HepG2 (cell line): ENCODE measurements around the gene FFAR2. TPM values are rescaled to one million over a fixed set of nuclear protein-coding genes. Genes with fewer than 3 reads are reported as not detected.
A peak's percentile ranks its signal among the peaks of the same experiment; 100 is the strongest.

Experiments
- ATAC-seq: fragments of 200-7000 bp; cut with Tn5 transposase; 3 replicates; pipeline ENCODE4 v1.9.1; 2020; ENCODE audit warnings: mild to moderate bottlenecking, moderate library complexity
- BruUV-seq: library from RNA; stranded (reverse); fragments of 400-500 nt; replicated peaks from 2 replicates; lab custom pipeline; 2021; lab: Mats Ljungman, UMichigan
- CTCF ChIA-PET: fragments of 300-600 bp; formaldehyde crosslinking; extraction: SDS; loops from one replicate; lab custom pipeline; 2021; ENCODE audit warnings: low total read pairs, inconsistent platforms, low intra/inter-chr PET ratio; lab: Yijun Ruan, JAX
- POLR2A ChIA-PET: fragments of 350-600 bp; sonication (Branson Sonifier 250); formaldehyde crosslinking; loops from one replicate; lab custom pipeline; 2020; ENCODE audit warnings: antibody characterized with exemption, inconsistent platforms; lab: Yijun Ruan, JAX
- DNase-seq: peaks from one replicate; pipeline ENCODE4 v3.0.0-alpha.2; 2015; ENCODE audit warnings: low spot score
- FAIRE-seq: peaks from 3 replicates; lab custom pipeline; 2011; peaks lifted over from hg19 to GRCh38; lab: Jason Lieb, UNC
- H2AFZ ChIP-seq: one replicate; pipeline ENCODE4 v1.6.1; 2011; ENCODE audit warnings: low read length, inconsistent platforms
- H3K27ac ChIP-seq: fragments of 300-600 bp; 3 replicates; pipeline ENCODE4 v1.8.0; 2011; ENCODE audit warnings: mixed run types, mild to moderate bottlenecking, mixed read lengths, low read length, inconsistent platforms; ENCODE audit not compliant: insufficient read depth; ENCODE audit errors: extremely low read length
- H3K27me3 ChIP-seq, 2 experiments: fragments of 200-600 bp in 1 of 2; 2 replicates in 1 of 2; 3 replicates in 1 of 2; pipeline versions ENCODE4 v1.6.0 to v1.8.0; 2011; ENCODE audit warnings: low read length in 2 of 2, mild to moderate bottlenecking in 2 of 2, moderate library complexity in 2 of 2, inconsistent platforms in 1 of 2; ENCODE audit not compliant: insufficient read depth in 2 of 2, control insufficient read depth in 1 of 2
- H3K36me3 ChIP-seq, 2 experiments: fragments of 200-600 bp in 1 of 2; replicated peaks in 1 of 2; 2 replicates in 1 of 2; 3 replicates in 1 of 2; pipeline versions ENCODE4 v1.5.1 to v1.8.0; 2011; ENCODE audit warnings: low read length in 2 of 2, inconsistent platforms in 1 of 2; ENCODE audit not compliant: insufficient read depth in 2 of 2, control insufficient read depth in 1 of 2
- H3K4me1 ChIP-seq: 2 replicates; pipeline ENCODE4 v1.5.1; 2012; ENCODE audit warnings: low read length, inconsistent platforms; ENCODE audit not compliant: insufficient read depth
- H3K4me2 ChIP-seq: 2 replicates; pipeline ENCODE4 v1.6.0; 2011; ENCODE audit warnings: low read depth, low read length, inconsistent platforms
- H3K4me3 ChIP-seq, 3 experiments: fragments of 200-600 bp in 1 of 3; sonication (generic), shearing (Covaris generic) in 1 of 3; replicated peaks in 1 of 3; 2 replicates each; pipeline ENCODE4 v1.5.1; 2011 to 2016; ENCODE audit warnings: low read length in 3 of 3, inconsistent platforms in 2 of 3, low read depth in 2 of 3, mild to moderate bottlenecking in 2 of 3, control low read depth in 1 of 3, mixed read lengths in 1 of 3; ENCODE audit not compliant: insufficient read depth in 1 of 3
- H3K79me2 ChIP-seq: one replicate; pipeline ENCODE4 v1.6.1; 2011; ENCODE audit warnings: low read length, inconsistent platforms; ENCODE audit not compliant: insufficient read depth
- H3K9ac ChIP-seq: 2 replicates; pipeline ENCODE4 v1.6.0; 2011; ENCODE audit warnings: mild to moderate bottlenecking, low read depth, low read length, inconsistent platforms; ENCODE audit not compliant: insufficient read depth
- H3K9me3 ChIP-seq: 2 replicates; pipeline ENCODE4 v1.5.1; 2012; ENCODE audit warnings: mild to moderate bottlenecking, low read length
- H4K20me1 ChIP-seq: 2 replicates; pipeline ENCODE4 v1.6.0; 2011; ENCODE audit warnings: inconsistent platforms, mild to moderate bottlenecking, low read length, moderate library complexity; ENCODE audit not compliant: insufficient read depth
- FOXA3 ChIP-seq: IDR thresholded peaks from 2 replicates; pipeline ENCODE4 v1.6.1; 2016; ENCODE audit warnings: missing genetic modification reagents, missing compliant biosample characterization
- MIXL1 ChIP-seq: IDR thresholded peaks from 2 replicates; pipeline ENCODE4 v1.6.1; 2016
- NPAS2 ChIP-seq: sonication (generic); formaldehyde crosslinking; IDR thresholded peaks from 2 replicates; pipeline ENCODE4 v1.8.0; 2022; ENCODE audit warnings: mild to moderate bottlenecking, missing genetic modification reagents, borderline replicate concordance
- NR2F6 ChIP-seq, 2 experiments: IDR thresholded peaks; 2 replicates each; pipeline ENCODE4 v1.6.1; 2016; ENCODE audit warnings: antibody characterized with exemption in 1 of 2, mild to moderate bottlenecking in 1 of 2
- RFX3 ChIP-seq: IDR thresholded peaks from 2 replicates; pipeline ENCODE4 v1.6.1; 2016; ENCODE audit warnings: missing biosample characterization, missing genetic modification reagents
- SRSF1 ChIP-seq: fragments of 200-400 bp; formaldehyde crosslinking; optimal IDR thresholded peaks from 2 replicates; pipeline ENCODE3; 2017; ENCODE audit warnings: mild to moderate bottlenecking, low read depth, low read length, moderate library complexity
- ZNF101 ChIP-seq: sonication (generic); formaldehyde crosslinking; IDR thresholded peaks from 2 replicates; pipeline ENCODE4 v1.4.0; 2020; ENCODE audit warnings: mild to moderate bottlenecking, low read depth, missing genetic modification reagents, borderline replicate concordance
- ZNF256 ChIP-seq: sonication (generic); formaldehyde crosslinking; conservative IDR thresholded peaks from 2 replicates; pipeline ENCODE4 v1.4.0; 2020; ENCODE audit warnings: missing genetic modification reagents
- ZNF3 ChIP-seq: IDR thresholded peaks from 2 replicates; pipeline ENCODE4 v1.7.0; 2017; ENCODE audit warnings: inconsistent platforms
- ZNF850 ChIP-seq: sonication (generic); formaldehyde crosslinking; conservative IDR thresholded peaks from 2 replicates; pipeline ENCODE4 v1.9.0; 2021; ENCODE audit warnings: mild to moderate bottlenecking, missing genetic modification reagents
- ZSCAN22 ChIP-seq: sonication (generic); formaldehyde crosslinking; IDR thresholded peaks from 2 replicates; pipeline ENCODE4 v1.4.0; 2020; ENCODE audit warnings: mild to moderate bottlenecking, missing genetic modification reagents
- WGBS: methylation state at CpG from one replicate; pipeline ENCODE4 v1.1.6; 2017; ENCODE audit warnings: low lambda C conversion rate; 5-methylcytosine and 5-hydroxymethylcytosine counted together
- in situ Hi-C: cut with HindIII; loops from 2 replicates; pipeline ENCODE4 v1.10.0; 2017; ENCODE audit warnings: low pct_unique_long_range_greater_than_20kb; ENCODE audit not compliant: extremely low pct_ligation_motif_present
- intact Hi-C: fragments of 100-400 bp; cut with micrococcal nuclease; formaldehyde crosslinking; loops from one replicate; pipeline ENCODE4 v1.10.0; 2022; ENCODE audit not compliant: unreplicated experiment
- polyA plus RNA-seq, 8 experiments: library from polyadenylated mRNA; depleted of rRNA in 3 of 8; stranded (reverse) in 7 of 8; unstranded in 1 of 8; fragments of >200 nt; fragmentation: Illumina TruSeq in 4 of 8; extraction: Trizol in 4 of 8; gene quantifications; 2 replicates each; pipeline versions ENCODE4 v1.2.1 to v1.2.3, GENCODE V29; 2011 to 2016; ENCODE audit warnings: low read depth in 4 of 8, missing spikeins in 1 of 8, mixed read lengths in 1 of 8; ENCODE audit not compliant: insufficient read depth in 1 of 8
- total RNA-seq, 5 experiments: library from RNA; depleted of rRNA; stranded (reverse); fragments of >200 nt; fragmentation: Illumina TruSeq; extraction: Trizol; gene quantifications; 2 replicates each; pipeline ENCODE4 v1.2.3, GENCODE V29; 2016; ENCODE audit warnings: low read depth in 1 of 5
- TF ChIP-seq, protein P1 (sequence below): sonication (generic); formaldehyde crosslinking; IDR thresholded peaks from 2 replicates; pipeline ENCODE4 v1.4.0; 2020; ENCODE audit warnings: mild to moderate bottlenecking, missing genetic modification reagents

The FFAR2 gene
- total and polyA plus RNA-seq, 2 of the 13 experiments (the other 11 are each of a cell fraction or from before 2014, with no cell fraction given) = 0.12 TPM; not detected in 1

DNA sequence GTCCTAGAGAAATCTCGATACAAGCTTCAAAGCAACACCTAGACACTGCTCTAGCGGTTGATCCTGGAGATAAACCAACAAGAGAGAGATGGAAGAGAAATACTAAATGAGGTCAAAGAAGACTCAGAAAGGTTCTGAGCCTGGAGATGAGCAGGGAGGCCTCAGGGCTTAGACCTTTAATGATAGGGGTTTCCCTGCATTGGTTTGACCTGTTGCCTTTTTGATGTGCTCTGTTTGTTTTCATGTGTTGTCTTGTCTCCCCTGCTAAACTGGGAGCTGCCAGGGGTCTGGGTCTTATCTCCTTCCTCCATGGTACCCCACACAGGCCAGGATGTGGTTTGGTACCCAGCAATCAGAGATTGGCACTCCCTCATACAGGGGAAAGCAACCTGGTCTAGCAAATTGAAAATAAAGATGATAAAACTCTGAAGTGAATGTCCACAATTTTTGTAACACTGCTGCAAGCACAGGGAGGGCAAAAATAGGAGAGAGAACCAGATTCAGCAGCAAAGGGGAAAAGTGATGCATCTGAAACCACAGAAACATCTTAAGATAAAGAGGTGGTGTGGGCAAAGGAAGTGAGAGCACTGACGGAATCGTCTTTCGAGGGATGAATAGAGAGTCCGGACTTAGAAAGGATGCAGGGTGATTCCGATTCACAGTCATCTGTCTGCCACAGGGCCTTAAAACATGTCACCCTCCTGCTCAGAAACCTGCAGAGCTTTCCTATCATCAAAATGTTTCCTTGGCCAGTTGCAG lies 3.5 kb downstream of the FFAR2 start (continued):
- TF ChIP-seq, protein P1, sequence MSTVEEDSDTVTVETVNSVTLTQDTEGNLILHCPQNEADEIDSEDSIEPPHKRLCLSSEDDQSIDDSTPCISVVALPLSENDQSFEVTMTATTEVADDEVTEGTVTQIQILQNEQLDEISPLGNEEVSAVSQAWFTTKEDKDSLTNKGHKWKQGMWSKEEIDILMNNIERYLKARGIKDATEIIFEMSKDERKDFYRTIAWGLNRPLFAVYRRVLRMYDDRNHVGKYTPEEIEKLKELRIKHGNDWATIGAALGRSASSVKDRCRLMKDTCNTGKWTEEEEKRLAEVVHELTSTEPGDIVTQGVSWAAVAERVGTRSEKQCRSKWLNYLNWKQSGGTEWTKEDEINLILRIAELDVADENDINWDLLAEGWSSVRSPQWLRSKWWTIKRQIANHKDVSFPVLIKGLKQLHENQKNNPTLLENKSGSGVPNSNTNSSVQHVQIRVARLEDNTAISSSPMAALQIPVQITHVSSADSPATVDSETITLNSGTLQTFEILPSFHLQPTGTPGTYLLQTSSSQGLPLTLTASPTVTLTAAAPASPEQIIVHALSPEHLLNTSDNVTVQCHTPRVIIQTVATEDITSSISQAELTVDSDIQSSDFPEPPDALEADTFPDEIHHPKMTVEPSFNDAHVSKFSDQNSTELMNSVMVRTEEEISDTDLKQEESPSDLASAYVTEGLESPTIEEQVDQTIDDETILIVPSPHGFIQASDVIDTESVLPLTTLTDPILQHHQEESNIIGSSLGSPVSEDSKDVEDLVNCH (CRISPR knock-in tag) = no peak
- TF ChIP-seq ZSCAN22 (no peak), SRSF1 (no peak), ZNF3 (no peak), NR2F6 (IDR thresholded peaks at IDR 0.05) (no peak), NR2F6 (CRISPR knock-in tag; IDR thresholded peaks at IDR 0.05) (no peak), ZNF256 (CRISPR knock-in tag) (no peak), ZNF101 (CRISPR knock-in tag) (no peak), NPAS2 (no peak), ZNF850 (no peak), FOXA3 (CRISPR knock-in tag) (no peak)

DNA sequence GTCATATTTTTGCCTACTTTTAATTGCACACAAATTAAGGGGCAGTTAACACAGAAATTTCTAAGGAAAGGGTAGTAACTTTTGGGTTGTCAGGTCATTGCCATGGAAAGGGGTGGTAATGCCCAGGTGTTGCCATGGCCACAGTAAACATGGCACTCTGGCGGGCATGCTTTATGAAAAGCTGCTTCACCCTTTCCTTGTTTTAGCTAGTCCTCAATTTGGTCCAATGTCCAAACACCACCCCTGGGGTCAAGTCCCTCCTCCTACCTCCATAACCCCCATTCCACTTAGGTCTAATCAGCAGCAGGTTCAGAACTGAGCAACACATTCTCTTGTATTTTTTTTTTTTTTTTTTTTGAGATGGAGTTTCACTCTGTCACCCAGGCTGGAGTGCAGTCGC lies 6.6 kb downstream of the FFAR2 start:
- ATAC-seq (no peak), FAIRE-seq (no peak), DNase-seq (no peak)
- no peaks in the 10 kb centered on the region for H3K79me2 ChIP-seq
- BruUV-seq = no TSS peak
- H3K27me3 ChIP-seq = peaks cover 2 to 12% of the 10 kb centered on the region in 2 experiments; a peak in 4 of 5 replicates
- POLR2A ChIA-PET = no interaction called here
- H4K20me1 ChIP-seq = no peaks in the 10 kb centered on the region
- H3K4me3 ChIP-seq = no peak overlapping the region
- in situ Hi-C loops (no loop called here), intact Hi-C loops (loop anchor here (5.0 kb wide), 1 partner anchor 187 kb away; the partner anchor contains the start of gene USF2)
- H2AFZ ChIP-seq = no peak overlapping the region
- H3K9me3 ChIP-seq = no peaks in the 10 kb centered on the region
- TF ChIP-seq MIXL1 (CRISPR knock-in tag) (no peak), RFX3 (peak; percentile 35; the same call in 1 of the 2 replicates)
- CTCF ChIA-PET = no interaction called here
- no peaks in the 10 kb centered on the region for H3K36me3 ChIP-seq
- H3K9ac ChIP-seq = no peak overlapping the region
- H3K27ac ChIP-seq = no peak overlapping the region
- H3K4me2 ChIP-seq = peak overlapping the region; percentile 9; the same call in 1 of the 2 replicates
- peaks cover 55% of the 10 kb centered on the region for H3K4me1 ChIP-seq
- WGBS = 44% methylated on average over 2 of the region's 2 CpGs
